ENCODE results near the gene FAM117A.
"Not testable (repeated sequence)": the region's sequence is repeated elsewhere in the genome, so short reads cannot be mapped to it uniquely, and the experiment has no call there.

FAM117A gene

GRCh38 chr17:49764559-49765180, 739 bp upstream of the FAM117A start:
- no peak for DNase-seq (ENCODE audit: low spot score)

- DNase-seq (ENCODE audit: low spot score) = no peak
These were observed 1.6 kb downstream of the FAM117A start for GRCh38 chr17:49762151-49762941.

- DNase-seq (ENCODE audit: low spot score) = no peak
These were observed 2.9 kb downstream of the FAM117A start for GRCh38 chr17:49760932-49761558.

GRCh38 chr17:49760296-49760695, 3.6 kb downstream of the FAM117A start:
- DNase-seq (ENCODE audit: low spot score) = no peak

GRCh38 chr17:49759203-49759602, 4.7 kb downstream of the FAM117A start:
- DNase-seq (ENCODE audit: low spot score) = no peak

- DNase-seq (ENCODE audit: low spot score) = not testable (repeated sequence)
These were observed 5.4 kb downstream of the FAM117A start for GRCh38 chr17:49758464-49759010.

GRCh38 chr17:49757151-49757777, 6.7 kb downstream of the FAM117A start:
- no peak for DNase-seq (ENCODE audit: low spot score)

GRCh38 chr17:49756323-49757150, 7.4 kb downstream of the FAM117A start:
- no peak for DNase-seq (ENCODE audit: low spot score)

GRCh38 chr17:49755663-49756283, 8.2 kb downstream of the FAM117A start:
- DNase-seq (ENCODE audit: low spot score) = no peak

- no peak for DNase-seq (ENCODE audit: low spot score)
These were observed 10.0 kb downstream of the FAM117A start for GRCh38 chr17:49753959-49754391.

- no peak for DNase-seq (ENCODE audit: low spot score)
These were observed 11.4 kb downstream of the FAM117A start for GRCh38 chr17:49752508-49752907.

- DNase-seq (ENCODE audit: low spot score) = no peak
These were observed 14.2 kb downstream of the FAM117A start for GRCh38 chr17:49749730-49750129.

- DNase-seq (ENCODE audit: low spot score) = no peak
These were observed 15.1 kb downstream of the FAM117A start for GRCh38 chr17:49748791-49749190.

- no peak for DNase-seq (ENCODE audit: low spot score)
These were observed 15.7 kb downstream of the FAM117A start for GRCh38 chr17:49748223-49748622.

- DNase-seq (ENCODE audit: low spot score) = no peak
These were observed 16.3 kb downstream of the FAM117A start for GRCh38 chr17:49747632-49748031.

- no peak for DNase-seq (ENCODE audit: low spot score)
These were observed 17.0 kb downstream of the FAM117A start for GRCh38 chr17:49746791-49747490.

GRCh38 chr17:49745175-49746139, 18.5 kb downstream of the FAM117A start:
- DNase-seq (ENCODE audit: low spot score) = no peak

GRCh38 chr17:49742166-49742638, 21.7 kb downstream of the FAM117A start:
- no peak for DNase-seq (ENCODE audit: low spot score)

GRCh38 chr17:49741692-49742076, 22.2 kb downstream of the FAM117A start:
- no peak for DNase-seq (ENCODE audit: low spot score)
